CD4-positive, alpha-beta T cell treated with Interleukin-15 for 4 hours (primary cell): ENCODE results near the gene MAD2L2.

Source experiments
- DNase-seq: peaks from one replicate; pipeline ENCODE4 v3.0.0-alpha.2; 2020; ENCODE audit warnings: low spot score

The MAD2L2 gene

DNA sequence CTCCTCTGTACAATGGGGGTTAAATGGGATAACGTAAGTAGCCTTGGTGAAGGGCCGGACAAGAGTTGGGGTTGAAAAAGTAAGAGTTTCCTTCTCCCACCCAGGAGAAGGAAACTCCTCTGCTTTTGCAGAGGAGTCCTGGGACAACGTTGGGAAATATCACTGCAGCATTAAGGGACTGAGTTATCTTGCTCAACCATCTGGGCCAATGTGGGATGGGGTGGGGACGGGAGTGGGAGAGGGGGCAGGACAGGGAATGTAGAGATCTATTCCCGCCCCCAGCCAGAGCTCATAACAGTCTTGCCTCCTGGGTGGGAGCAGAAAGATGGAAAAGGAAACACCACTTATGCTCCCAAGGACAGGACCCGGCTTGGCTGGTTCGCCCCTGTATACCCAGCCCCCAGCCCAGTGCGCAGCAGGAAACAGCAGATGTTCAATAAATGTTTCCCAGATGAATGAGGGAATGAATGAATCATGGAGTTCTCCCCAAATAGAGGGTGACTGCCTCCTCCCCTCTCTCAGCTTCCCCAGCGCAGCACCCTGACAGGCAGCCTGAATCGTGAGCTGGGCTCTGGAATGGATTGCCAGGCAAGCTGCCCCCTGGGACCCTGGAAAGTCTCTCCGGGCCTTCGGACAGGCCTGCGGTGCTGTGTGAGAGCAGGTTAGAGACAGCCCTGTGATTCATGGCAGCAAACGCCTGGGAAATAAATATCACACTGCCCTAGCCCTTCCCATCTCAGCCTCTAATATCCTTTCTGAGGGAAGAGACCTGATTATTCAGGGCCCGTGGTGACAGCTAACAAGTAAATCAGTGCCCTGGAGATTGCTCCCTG lies 51.5 kb downstream of the MAD2L2 start:
- DNase-seq: no peak

- no peak for DNase-seq
Observed at GRCh38 chr1:11628767-11629166, 52.2 kb downstream of the MAD2L2 start.

DNA sequence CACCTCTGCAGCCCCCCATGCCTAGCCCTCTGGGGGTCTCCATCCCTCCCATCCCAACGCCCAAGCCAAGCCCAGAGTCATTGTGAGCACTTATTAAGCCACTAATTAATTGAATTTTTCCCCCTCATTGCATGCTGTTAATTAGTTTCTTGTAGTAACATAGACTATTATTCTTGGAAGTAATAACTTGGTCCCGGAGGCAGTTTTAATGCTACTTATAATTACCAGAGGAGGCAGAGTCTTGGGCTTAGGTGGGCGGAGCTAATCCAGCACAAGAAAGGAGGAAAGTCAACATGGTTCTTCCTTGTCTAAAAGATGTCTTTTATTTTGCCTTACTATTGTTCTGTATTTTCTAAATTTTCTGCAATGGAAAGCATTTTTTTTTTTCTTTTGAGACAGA lies 54.4 kb downstream of the MAD2L2 start:
- no peak for DNase-seq
